Measurements from ENCODE around the gene PCBD1. TPM values are rescaled to one million over a fixed set of nuclear protein-coding genes. Genes with fewer than 3 reads are reported as not detected.

PCBD1 gene
- total and polyA plus RNA-seq, 2 donors (not counting 1 experiment from before 2014, with no cell fraction given) = 6.7 to 14.1 TPM

- no peak overlapping the region for H3K27ac Mint-ChIP-seq
- WGBS (ENCODE audit: insufficient coverage) = 69% methylated on average over 14 of the region's 14 CpGs
- Histone ChIP-seq H3K4me3 (ENCODE audit: control extremely low read depth in 1 of 5, extremely low read depth in 1 of 5, insufficient read depth in 1 of 5, low read depth in 2 of 5, low read length in 4 of 5) (no peak overlapping the region), H2AFZ (ENCODE audit: insufficient read depth, low read depth, low read length, poor library complexity, severe bottlenecking) (no peak overlapping the region), H3K79me2 (ENCODE audit: control insufficient read depth, insufficient read depth, low read length) (no peaks in the 10 kb centered on the region), H3K27ac (ENCODE audit: low read length in 2 of 2) (no peak overlapping the region), H3K4me1 (ENCODE audit: control insufficient read depth in 2 of 2, insufficient read depth in 2 of 2, low read length in 2 of 2) (no peaks in the 10 kb centered on the region), H4K20me1 (ENCODE audit: control insufficient read depth, insufficient read depth, low read length, poor library complexity, severe bottlenecking) (no peaks in the 10 kb centered on the region), H3K9me3 (ENCODE audit: control extremely low read depth in 1 of 3, control insufficient read depth in 2 of 3, insufficient read depth in 1 of 3, low read length in 2 of 3) (no peaks in the 10 kb centered on the region), H3K9ac (ENCODE audit: low read length) (no peak overlapping the region), H3K36me3 (replicated peaks in 1 of 2; ENCODE audit: control extremely low read depth in 1 of 2, control insufficient read depth in 1 of 2, extremely low read depth in 1 of 2, insufficient read depth in 2 of 2, low read length in 1 of 2) (no peaks in the 10 kb centered on the region), H3K4me2 (replicated peaks; ENCODE audit: low read depth, low read length, poor library complexity, severe bottlenecking) (no peak overlapping the region), H3K27me3 (replicated peaks in 1 of 4; ENCODE audit: control extremely low read depth in 1 of 4, control insufficient read depth in 3 of 4, insufficient read depth in 4 of 4, low read length in 3 of 4) (peaks cover 0 to 6% (median 0%) of the 10 kb centered on the region in 4 experiments)
- peaks cover 27% of the 10 kb centered on the region for H3K27me3 Mint-ChIP-seq
- no peaks in the 10 kb centered on the region for H3K9me3 Mint-ChIP-seq (ENCODE audit: insufficient read depth)
- intact Hi-C loops (cut with micrococcal nuclease) = no loop called here
- H3K4me3 Mint-ChIP-seq = no peak overlapping the region
- no peaks in the 10 kb centered on the region for H3K4me1 Mint-ChIP-seq
- ChIA-PET POLR2A (no interaction called here), CTCF (interaction anchor here (1.1 to 1.8 kb wide), 4 partner anchors 9 to 19 kb away, joined by 3 to 5 read pairs (median 4); partner anchors contain the start of gene PCBD1)
- ATAC-seq (ENCODE audit: low read depth) (no peak), DNase-seq (peak; percentile 36)
- TF ChIP-seq CTCF (IDR thresholded peaks at IDR 0.05) (peak; percentile 81), EZH2 (IDR thresholded peaks at IDR 0.05; ENCODE audit: borderline replicate concordance, insufficient read depth, low read depth, low read length, poor library complexity, severe bottlenecking) (no peak)
Observed at GRCh38 chr10:70903262-70903921, 15.0 kb upstream of the PCBD1 start.

- DNase-seq (no peak), ATAC-seq (ENCODE audit: low read depth) (no peak)
- Mint-ChIP-seq H3K27ac (no peak overlapping the region), H3K27me3 (peaks cover 23% of the 10 kb centered on the region), H3K4me1 (no peaks in the 10 kb centered on the region), H3K4me3 (no peak overlapping the region), H3K9me3 (ENCODE audit: insufficient read depth) (no peaks in the 10 kb centered on the region)
- no peak overlapping the region for H3K27ac ChIP-seq (ENCODE audit: low read length in 2 of 2)
- intact Hi-C loops (cut with micrococcal nuclease) = no loop called here
- no peak overlapping the region for H3K4me2 ChIP-seq (replicated peaks; ENCODE audit: low read depth, low read length, poor library complexity, severe bottlenecking)
- no peaks in the 10 kb centered on the region for H3K79me2 ChIP-seq (ENCODE audit: control insufficient read depth, insufficient read depth, low read length)
- ChIA-PET POLR2A (no interaction called here), CTCF (interaction anchor here (1.1 to 1.8 kb wide), 6 partner anchors 8 to 381 kb away, joined by 3 to 5 read pairs (median 4); partner anchors contain the start of gene PCBD1)
- H3K9ac ChIP-seq (ENCODE audit: low read length) = no peak overlapping the region
- peaks cover 0 to 5% (median 0%) of the 10 kb centered on the region in 4 experiments for H3K27me3 ChIP-seq (replicated peaks in 1 of 4; ENCODE audit: control extremely low read depth in 1 of 4, control insufficient read depth in 3 of 4, insufficient read depth in 4 of 4, low read length in 3 of 4)
- no peak overlapping the region for H3K4me3 ChIP-seq (ENCODE audit: control extremely low read depth in 1 of 5, extremely low read depth in 1 of 5, insufficient read depth in 1 of 5, low read depth in 2 of 5, low read length in 4 of 5)
- H2AFZ ChIP-seq (ENCODE audit: insufficient read depth, low read depth, low read length, poor library complexity, severe bottlenecking) = no peak overlapping the region
- H3K4me1 ChIP-seq (ENCODE audit: control insufficient read depth in 2 of 2, insufficient read depth in 2 of 2, low read length in 2 of 2) = no peaks in the 10 kb centered on the region
- H4K20me1 ChIP-seq (ENCODE audit: control insufficient read depth, insufficient read depth, low read length, poor library complexity, severe bottlenecking) = no peaks in the 10 kb centered on the region
- no peak for TF ChIP-seq EZH2 (IDR thresholded peaks at IDR 0.05; ENCODE audit: borderline replicate concordance, insufficient read depth, low read depth, low read length, poor library complexity, severe bottlenecking)
- no peak for TF ChIP-seq CTCF (IDR thresholded peaks at IDR 0.05)
- WGBS (ENCODE audit: insufficient coverage) = 82% methylated on average over 4 of the region's 5 CpGs
- H3K36me3 ChIP-seq (replicated peaks in 1 of 2; ENCODE audit: control extremely low read depth in 1 of 2, control insufficient read depth in 1 of 2, extremely low read depth in 1 of 2, insufficient read depth in 2 of 2, low read length in 1 of 2) = no peaks in the 10 kb centered on the region
- H3K9me3 ChIP-seq (ENCODE audit: control extremely low read depth in 1 of 3, control insufficient read depth in 2 of 3, insufficient read depth in 1 of 3, low read length in 2 of 3) = no peaks in the 10 kb centered on the region
Observed at GRCh38 chr10:70902661-70903261, 14.4 kb upstream of the PCBD1 start.
